ENCODE measurements around the gene SCGB3A1.

The SCGB3A1 gene

GRCh38 chr5:180591311-180591887, at the start of gene SCGB3A1:
SCGB3A1 (minus strand) TSS chr5:180591499; CDS start chr5:180591462, 37 bp downstream.
- DNase-seq (ENCODE audit: low read depth) = no peak

DNA sequence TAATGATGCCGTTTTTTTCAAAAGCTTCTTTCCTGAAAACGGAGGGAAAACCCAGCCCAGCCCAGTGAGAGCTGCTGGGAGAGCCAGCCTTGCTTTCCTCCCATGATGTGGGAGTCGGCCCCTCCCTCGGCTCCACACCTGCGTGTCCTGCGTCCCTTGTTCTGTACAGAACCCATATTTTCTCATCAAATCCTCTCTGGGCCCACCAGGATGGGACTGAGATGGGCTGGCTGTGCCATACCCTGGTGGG, 49.2 kb upstream of the SCGB3A1 start:
- DNase-seq (ENCODE audit: low read depth) = no peak

- DNase-seq (ENCODE audit: low read depth) = no peak
Measured at GRCh38 chr5:180639741-180640610, 48.7 kb upstream of the SCGB3A1 start.

DNA sequence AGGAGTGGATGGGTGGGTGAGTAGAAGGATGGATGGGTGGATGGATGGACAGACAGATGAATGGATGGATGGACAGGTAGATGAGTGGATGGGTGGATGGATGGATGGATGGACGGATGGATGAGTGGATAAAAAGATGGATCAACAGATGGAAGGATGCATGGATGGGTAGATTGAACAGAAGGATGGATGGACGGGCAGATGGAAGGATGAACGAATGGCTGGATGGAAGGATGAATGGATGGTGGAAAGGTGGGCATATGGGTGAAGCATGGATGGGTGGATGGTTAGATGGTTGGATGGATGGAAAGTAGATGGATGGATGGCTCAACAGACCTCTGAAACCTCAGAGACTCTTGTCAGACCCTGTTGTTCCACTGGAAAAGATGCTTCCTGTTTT, 48.0 kb upstream of the SCGB3A1 start:
- no peak for DNase-seq (ENCODE audit: low read depth)

DNA sequence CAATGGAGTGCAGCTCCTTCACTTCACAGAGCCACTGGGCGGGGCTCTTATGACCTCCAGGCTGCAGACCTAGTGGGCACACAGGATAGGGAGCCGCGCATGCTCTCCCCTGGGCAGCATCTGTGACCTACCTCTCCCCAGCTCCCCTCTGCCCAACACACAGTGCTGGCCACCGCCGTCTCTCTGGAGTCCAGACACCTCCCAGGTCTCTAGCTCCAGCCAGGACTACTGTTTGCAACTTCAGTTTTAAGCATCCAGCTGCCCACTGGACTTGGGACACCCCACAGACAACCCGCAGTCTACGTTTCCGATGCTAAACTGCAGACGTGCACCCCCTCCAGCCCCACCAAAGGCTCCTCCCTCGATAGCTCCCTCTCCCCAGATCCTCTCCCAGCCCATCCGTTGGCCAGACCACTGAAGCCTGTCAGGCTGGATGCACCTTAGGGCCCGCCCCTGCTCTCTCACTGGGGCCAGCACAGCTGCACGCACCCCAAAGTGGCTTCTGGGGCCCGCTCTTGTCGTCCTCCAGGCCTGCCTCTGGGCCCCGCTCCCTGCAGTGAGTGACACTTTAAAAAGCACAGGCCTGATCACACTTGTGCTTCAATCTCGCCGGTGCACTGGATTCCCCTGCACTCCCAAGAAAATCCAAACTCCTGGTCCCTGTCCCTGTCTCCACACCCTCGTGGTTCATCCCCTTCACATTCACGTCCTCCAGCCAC, 46.8 kb upstream of the SCGB3A1 start:
- no peak for DNase-seq (ENCODE audit: low read depth)

GRCh38 chr5:180636403-180637075, 45.2 kb upstream of the SCGB3A1 start:
- no peak for DNase-seq (ENCODE audit: low read depth)

DNA sequence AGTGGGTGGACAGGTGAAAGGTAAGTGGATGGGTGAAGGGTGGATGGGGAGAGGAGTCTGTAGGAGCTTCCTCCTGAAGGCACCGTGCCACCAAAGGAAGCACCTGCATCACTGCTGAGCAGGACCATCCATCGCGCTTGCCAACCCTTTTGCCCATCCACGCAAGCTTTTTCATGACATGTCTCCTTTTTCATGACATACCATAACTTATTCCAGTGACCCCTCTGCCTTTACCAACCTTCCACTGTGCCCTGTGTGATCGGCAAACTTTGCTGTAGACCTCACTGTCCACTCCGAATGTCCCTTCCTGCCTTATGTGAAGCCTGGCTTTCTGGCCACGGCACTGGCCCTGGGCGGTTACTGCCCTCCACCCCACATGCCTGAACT, 44.7 kb upstream of the SCGB3A1 start:
- DNase-seq (ENCODE audit: low read depth) = no peak

DNA sequence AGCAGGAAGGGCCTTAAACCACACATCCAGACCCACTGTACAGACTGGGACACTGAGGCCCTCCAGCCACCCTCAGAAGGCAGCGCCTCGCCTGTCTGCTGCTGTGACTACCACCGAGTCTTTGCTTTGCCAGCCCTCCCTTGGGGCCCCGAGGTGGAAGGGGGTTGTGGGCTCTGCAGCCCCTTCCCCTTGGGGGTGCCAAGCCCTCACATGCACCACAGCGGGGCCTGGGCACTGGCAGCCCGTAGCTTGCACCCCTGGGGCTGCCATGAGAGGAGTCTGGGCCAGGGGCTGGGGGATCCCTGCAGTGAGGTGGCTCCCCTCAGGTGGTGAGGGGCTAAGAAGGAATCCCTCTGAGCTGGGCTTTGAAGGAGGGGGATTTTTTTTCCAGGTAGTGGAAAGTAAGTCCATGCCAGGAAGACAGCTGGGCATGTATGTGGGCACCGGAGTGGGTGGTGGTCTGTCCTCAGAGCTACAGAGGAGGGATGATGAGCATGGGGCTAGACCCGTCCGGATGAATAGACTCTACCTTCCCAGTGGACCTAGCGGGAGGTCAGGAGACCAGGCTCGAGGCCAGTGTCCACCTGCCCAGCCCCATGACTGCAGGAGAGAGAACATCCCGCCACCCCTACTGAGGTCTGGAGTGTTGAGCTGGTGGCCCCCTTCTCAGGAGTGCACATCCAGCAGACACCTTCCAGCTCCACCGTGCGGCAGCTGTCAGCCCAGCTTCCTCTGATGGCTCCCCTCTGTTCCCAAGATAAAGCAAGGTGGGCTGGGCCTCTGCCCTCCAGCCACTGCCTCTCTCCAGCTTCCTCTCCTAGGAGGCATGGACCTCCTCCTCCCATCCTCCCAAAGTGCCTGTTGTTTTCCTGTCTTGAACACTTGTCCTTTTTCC, 42.2 kb upstream of the SCGB3A1 start:
- DNase-seq (ENCODE audit: low read depth) = no peak

DNA sequence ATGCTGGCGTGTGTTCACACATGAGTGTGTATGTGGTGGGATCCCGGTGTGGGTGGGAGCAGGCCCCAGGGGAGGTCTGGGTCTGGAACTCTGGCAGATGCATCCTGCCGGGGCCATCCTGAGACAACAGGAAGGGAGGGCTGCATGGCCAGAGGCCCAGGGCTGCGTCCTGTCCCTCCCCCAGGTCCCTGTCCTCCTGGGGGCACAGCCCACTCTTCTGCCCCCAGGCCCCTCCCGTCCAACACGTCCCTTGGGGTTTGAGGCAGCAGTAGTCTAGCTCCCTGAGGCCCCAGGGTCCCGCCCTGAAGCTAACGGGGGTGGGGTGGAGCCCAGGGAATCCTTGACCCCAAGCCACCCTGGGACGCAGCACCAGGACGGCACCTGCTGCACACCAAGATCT, 41.5 kb upstream of the SCGB3A1 start:
- no peak for DNase-seq (ENCODE audit: low read depth)

- DNase-seq (ENCODE audit: low read depth) = no peak
Measured at GRCh38 chr5:180631549-180632383, 40.5 kb upstream of the SCGB3A1 start.

GRCh38 chr5:180630426-180630825, 39.1 kb upstream of the SCGB3A1 start:
- DNase-seq (ENCODE audit: low read depth) = no peak

DNA sequence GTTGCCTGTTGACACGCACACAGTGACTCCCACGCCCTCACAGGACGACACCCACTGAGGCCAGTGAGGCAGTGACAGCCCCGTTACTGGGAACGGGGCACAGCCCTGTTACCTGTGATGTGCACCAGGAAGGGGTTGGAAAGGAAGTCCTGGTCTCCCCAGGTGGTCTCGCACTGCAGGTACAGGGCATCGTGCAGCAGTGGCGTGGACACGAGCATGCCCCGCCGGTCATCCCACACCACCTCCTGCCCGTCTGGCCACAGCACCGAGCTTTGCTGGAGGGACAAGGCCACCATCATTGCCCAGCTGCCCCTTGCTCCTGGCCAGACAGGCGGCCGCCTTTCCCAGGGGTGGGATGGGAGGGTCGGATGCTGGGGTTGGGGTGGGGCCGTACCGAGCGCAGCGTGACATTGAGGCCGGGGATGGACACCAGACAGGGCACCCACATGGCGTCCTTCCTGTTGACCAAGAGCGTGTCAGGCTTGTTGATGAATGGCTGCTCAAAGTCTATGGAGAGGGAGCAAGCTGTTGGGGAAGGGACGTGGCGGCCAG, 38.6 kb upstream of the SCGB3A1 start:
- DNase-seq (ENCODE audit: low read depth) = no peak

DNA sequence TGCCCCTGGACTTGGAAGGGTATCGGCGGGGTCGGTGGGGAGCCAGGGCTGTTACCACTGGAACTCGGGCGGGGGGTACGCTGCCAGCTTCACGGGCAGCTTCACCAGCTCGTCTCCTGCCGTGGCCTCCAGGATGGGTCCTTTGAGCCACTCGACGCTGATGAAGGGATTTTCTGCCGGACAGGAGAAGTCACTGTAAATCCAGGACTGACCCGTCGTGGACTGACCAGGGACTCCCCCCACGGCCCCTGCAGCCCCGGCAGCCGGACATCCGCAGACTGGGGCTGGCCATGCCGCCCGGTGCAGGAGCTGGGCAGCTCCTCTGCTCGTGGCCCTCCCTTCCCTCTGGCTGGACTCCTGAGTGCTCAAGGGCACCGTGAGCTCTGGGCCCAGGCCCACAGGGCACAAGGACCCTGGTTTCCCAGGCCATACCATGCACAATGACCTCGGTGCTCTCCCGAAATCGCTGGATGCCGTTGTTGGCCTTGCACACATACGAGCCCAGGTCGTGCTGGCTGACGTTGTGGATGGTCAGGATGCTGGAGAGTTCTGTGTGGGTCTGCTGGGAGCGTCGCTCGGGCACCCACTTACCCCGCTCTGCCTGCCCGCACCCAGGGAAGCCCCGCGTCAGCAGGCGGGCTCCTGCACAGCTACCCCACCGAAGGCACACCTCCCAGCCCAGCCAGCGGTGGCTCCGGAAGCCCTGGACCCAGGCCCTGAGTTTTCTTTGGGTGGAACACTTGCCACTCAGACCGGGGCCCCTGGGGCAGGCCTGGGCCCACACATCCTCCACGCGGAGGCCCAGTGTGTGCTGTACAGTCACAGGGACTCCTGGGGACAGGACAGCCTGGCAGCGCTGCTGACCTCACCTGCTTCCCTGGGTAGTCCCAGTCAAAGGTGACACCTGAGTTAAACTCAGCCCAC, 37.8 kb upstream of the SCGB3A1 start:
- no peak for DNase-seq (ENCODE audit: low read depth)

GRCh38 chr5:180628211-180628610, 36.9 kb upstream of the SCGB3A1 start:
- DNase-seq (ENCODE audit: low read depth) = no peak

GRCh38 chr5:180627386-180628120, 36.3 kb upstream of the SCGB3A1 start:
- no peak for DNase-seq (ENCODE audit: low read depth)

DNA sequence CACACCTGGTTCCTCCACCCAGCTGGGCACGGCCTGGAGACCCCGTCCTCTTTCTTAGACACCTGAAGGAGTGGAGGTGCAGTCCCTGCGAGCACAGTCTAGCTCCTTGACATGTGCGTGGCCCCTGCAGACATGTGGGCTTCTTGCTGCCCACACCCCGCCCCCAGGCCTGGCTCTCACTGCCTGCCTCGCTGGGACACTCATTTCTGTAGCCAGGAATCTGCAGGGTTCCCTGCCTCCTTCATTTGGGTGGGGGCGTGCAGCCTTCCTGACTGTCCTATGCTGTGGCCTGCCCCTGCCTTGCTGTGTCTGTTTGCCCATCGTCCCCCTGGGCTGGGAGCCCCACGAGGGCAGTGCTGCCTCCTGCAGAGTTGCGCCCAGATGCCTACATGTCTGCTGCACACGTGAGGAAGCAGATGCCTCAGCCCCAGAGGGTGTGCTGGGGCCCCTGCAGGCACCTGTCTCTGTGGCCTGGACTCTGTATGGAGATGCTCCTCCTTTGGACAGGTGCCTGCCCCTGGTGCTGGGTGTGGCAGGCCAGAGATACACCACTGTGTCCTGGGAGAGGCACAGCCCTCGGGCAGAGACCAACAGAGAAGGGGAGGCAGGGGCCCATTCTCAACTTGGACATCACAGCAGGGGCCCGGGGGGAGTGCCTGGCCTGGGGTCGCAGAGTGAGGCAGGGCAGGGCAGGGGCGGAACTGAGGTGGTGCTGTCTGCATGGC, 35.5 kb upstream of the SCGB3A1 start:
- DNase-seq (ENCODE audit: low read depth) = no peak

DNA sequence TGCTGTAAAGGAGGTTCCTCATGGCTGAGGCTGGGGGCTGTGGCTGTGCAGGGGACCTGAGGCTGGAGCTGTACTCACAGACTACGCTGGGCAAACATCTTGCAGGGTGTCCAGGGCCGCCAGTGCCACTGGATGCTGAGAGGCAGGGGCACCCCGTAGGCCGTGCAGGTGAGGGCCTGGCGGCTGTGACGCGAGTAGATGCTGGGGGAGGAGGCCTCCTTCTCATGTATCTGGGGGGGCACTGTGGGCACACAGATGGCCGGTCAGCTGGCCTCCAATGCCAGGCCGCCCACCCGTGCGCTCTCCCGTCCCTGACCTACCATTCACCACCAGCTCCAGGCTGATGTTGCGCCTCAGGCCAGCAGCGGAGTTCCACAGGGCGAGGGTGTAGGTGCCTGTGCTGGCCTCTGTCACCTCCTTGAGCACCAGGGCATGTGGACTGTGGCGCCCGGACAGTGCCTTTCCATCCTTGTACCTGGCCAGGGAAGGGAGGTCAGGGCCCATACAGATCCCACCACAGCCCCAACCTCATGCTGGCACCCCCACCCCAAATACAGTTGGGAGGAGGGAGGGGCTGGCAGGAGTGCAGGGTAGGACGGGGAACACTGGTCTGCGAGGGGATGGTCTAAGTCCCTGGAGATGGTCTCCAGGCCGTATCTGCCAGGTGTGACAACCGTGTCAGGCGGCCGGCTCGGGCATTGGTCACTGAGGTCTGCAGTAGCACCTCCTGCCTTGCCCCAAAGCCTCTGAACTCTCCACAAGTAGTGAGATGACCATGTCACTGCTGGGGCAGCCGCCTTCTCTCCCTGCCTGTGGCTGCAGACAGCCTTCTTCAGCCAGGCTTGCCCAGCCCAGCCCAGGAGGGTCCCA, 34.7 kb upstream of the SCGB3A1 start:
- DNase-seq (ENCODE audit: low read depth) = no peak

All from GM04503 (cell line).